HG02852 (cell line): Measurements from ENCODE around the gene SLC25A22.

ENCODE experiments used
- ATAC-seq: cut with Tn5 transposase; IDR thresholded peaks from one replicate; pipeline ENCODE4 v1.9.1; 2021; ENCODE audit warnings: mild to moderate bottlenecking, moderate library complexity; ENCODE audit not compliant: unreplicated experiment

SLC25A22 gene

GRCh38 chr11:791658-792534 is 6.2 kb downstream of the SLC25A22 start:
- no peak for ATAC-seq

GRCh38 chr11:790721-791564 is 7.1 kb downstream of the SLC25A22 start:
- ATAC-seq = no peak

- no peak for ATAC-seq
Measured at GRCh38 chr11:789943-790342, 8.1 kb downstream of the SLC25A22 start, which contains the start of gene CEND1. CEND1 (minus strand) TSS chr11:790090; CDS start chr11:788576, 1,514 bp downstream.

GRCh38 chr11:788953-789940 is 8.8 kb downstream of the SLC25A22 start:
- ATAC-seq = no peak

- no peak for ATAC-seq
Measured at GRCh38 chr11:788009-788640, 10.0 kb downstream of the SLC25A22 start.

- no peak for ATAC-seq
Measured at GRCh38 chr11:787084-787675, 10.9 kb downstream of the SLC25A22 start.

GRCh38 chr11:786235-787083 is 11.6 kb downstream of the SLC25A22 start:
- no peak for ATAC-seq

- ATAC-seq = no peak
Measured at GRCh38 chr11:783581-784015, 14.5 kb downstream of the SLC25A22 start.

- ATAC-seq = no peak
Measured at GRCh38 chr11:782264-783174, 15.6 kb downstream of the SLC25A22 start.

- ATAC-seq = no peak
Measured at GRCh38 chr11:779955-780532, 18.0 kb downstream of the SLC25A22 start.

GRCh38 chr11:778976-779954 is 18.8 kb downstream of the SLC25A22 start:
- no peak for ATAC-seq

GRCh38 chr11:777288-778255 is 20.5 kb downstream of the SLC25A22 start, which contains the start of gene GATD1:
GATD1 (minus strand) TSS chr11:777487; CDS start chr11:777462, 25 bp downstream.
- peak; percentile 76 for ATAC-seq

- ATAC-seq = peak; percentile 34
Measured at GRCh38 chr11:776561-777287, 21.4 kb downstream of the SLC25A22 start.

GRCh38 chr11:776263-776560 is 21.9 kb downstream of the SLC25A22 start:
- ATAC-seq = no peak
